ENCODE measurements around the gene CNPY1.

- TF ChIP-seq CTCF (IDR thresholded peaks at IDR 0.05) (no peak), POLR2A (IDR thresholded peaks at IDR 0.05) (no peak)
Observed at GRCh38 chr7:155581107-155581830, 34.9 kb upstream of the CNPY1 start.

Data from adrenal gland (tissue), 5 donors.